SK-N-SH (cell line): ENCODE data around the gene USP12. TPM values are rescaled to one million over a fixed set of nuclear protein-coding genes. Genes with fewer than 3 reads are reported as not detected.
"Not testable (repeated sequence)": the region's sequence is repeated elsewhere in the genome, so short reads cannot be mapped to it uniquely, and the experiment has no call there.

ENCODE experiments used
- CTCF ChIA-PET: fragments of 300-600, 350-600 bp; formaldehyde crosslinking; extraction: SDS; loops from one replicate; lab custom pipeline; 2021; lab: Yijun Ruan, JAX
- POLR2A ChIA-PET: fragments of 350-600 bp; sonication (Branson Sonifier 250); formaldehyde crosslinking; extraction: SDS; loops from one replicate; lab custom pipeline; 2020; ENCODE audit warnings: antibody characterized with exemption, inconsistent platforms; lab: Yijun Ruan, JAX
- DNase-seq: peaks from one replicate; pipeline ENCODE4 v3.0.0; 2012
- H2AFZ ChIP-seq: fragments of 200-600 bp; sonication (generic); 2 replicates; pipeline ENCODE4 v1.8.1; 2016; ENCODE audit warnings: antibody characterized with exemption, mild to moderate bottlenecking, low read depth
- H3F3A ChIP-seq: fragments of 200-600 bp; sonication (generic); replicated peaks from 2 replicates; pipeline ENCODE3; 2016; ENCODE audit warnings: antibody characterized with exemption, mild to moderate bottlenecking; ENCODE audit not compliant: insufficient read depth
- H3K27ac ChIP-seq, 2 experiments: fragments of 200-500 bp in 1 of 2; fragments of 200-600 bp in 1 of 2; sonication (Bioruptor generic) in 1 of 2; sonication (generic), shearing (Covaris generic) in 1 of 2; 2 replicates each; pipeline versions ENCODE4 v1.5.1 to v1.6.1; 2014 to 2016; ENCODE audit warnings: low read depth in 2 of 2, inconsistent platforms in 1 of 2, low read length in 1 of 2, mild to moderate bottlenecking in 1 of 2, mixed read lengths in 1 of 2
- H3K27me3 ChIP-seq: fragments of 200-600 bp; sonication (generic), shearing (Covaris generic); 2 replicates; pipeline ENCODE4 v1.6.1; 2016; ENCODE audit warnings: mixed run types; ENCODE audit not compliant: insufficient read depth
- H3K36me3 ChIP-seq, 2 experiments: fragments of 200-500 bp in 1 of 2; fragments of 200-600 bp in 1 of 2; sonication (Bioruptor generic) in 1 of 2; sonication (generic) in 1 of 2; replicated peaks in 1 of 2; 2 replicates each; pipeline versions ENCODE3 to v1.5.1; 2014 to 2016; ENCODE audit warnings: low read length in 1 of 2, mild to moderate bottlenecking in 1 of 2; ENCODE audit not compliant: insufficient read depth in 2 of 2, control insufficient read depth in 1 of 2
- H3K4me1 ChIP-seq, 2 experiments: fragments of 200-500 bp in 1 of 2; fragments of 200-600 bp in 1 of 2; sonication (Bioruptor generic) in 1 of 2; sonication (generic), shearing (Covaris generic) in 1 of 2; 2 replicates each; pipeline versions ENCODE4 v1.5.1 to v1.6.1; 2014 to 2016; ENCODE audit warnings: low read depth in 1 of 2, low read length in 1 of 2, mixed run types in 1 of 2; ENCODE audit not compliant: insufficient read depth in 2 of 2, control insufficient read depth in 1 of 2
- H3K4me2 ChIP-seq: fragments of 200-600 bp; sonication (generic), shearing (Covaris generic); 2 replicates; pipeline ENCODE4 v1.6.1; 2017; ENCODE audit warnings: mixed run types
- H3K4me3 ChIP-seq, 2 experiments: fragments of 200-500 bp in 1 of 2; fragments of 200-600 bp in 1 of 2; sonication (Bioruptor generic) in 1 of 2; sonication (generic), shearing (Covaris generic) in 1 of 2; 2 replicates each; pipeline versions ENCODE4 v1.5.1 to v1.8.1; 2014 to 2016; ENCODE audit warnings: low read depth in 2 of 2, inconsistent platforms in 1 of 2, low read length in 1 of 2, mild to moderate bottlenecking in 1 of 2, mixed read lengths in 1 of 2, moderate library complexity in 1 of 2
- H3K79me2 ChIP-seq: fragments of 200-600 bp; sonication (generic); 2 replicates; pipeline ENCODE4 v1.8.1; 2017; ENCODE audit warnings: mild to moderate bottlenecking; ENCODE audit not compliant: insufficient read depth
- H3K9ac ChIP-seq: fragments of 200-600 bp; sonication (generic); 2 replicates; pipeline ENCODE4 v1.6.1; 2017; ENCODE audit warnings: mixed run types
- H3K9me2 ChIP-seq: fragments of 200-600 bp; sonication (generic); 2 replicates; pipeline ENCODE4 v1.6.1; 2017; ENCODE audit warnings: mixed run types
- H3K9me3 ChIP-seq: fragments of 200-600 bp; sonication (generic); 2 replicates; pipeline ENCODE4 v1.6.1; 2017; ENCODE audit warnings: mixed run types, mild to moderate bottlenecking, moderate library complexity
- H4K20me1 ChIP-seq: fragments of 200-600 bp; sonication (generic); 2 replicates; pipeline ENCODE4 v1.6.1; 2017; ENCODE audit warnings: mild to moderate bottlenecking, mixed run types; ENCODE audit not compliant: insufficient read depth
- ELF1 ChIP-seq: IDR thresholded peaks from 2 replicates; pipeline ENCODE4 v1.4.0; 2012
- EZH2phosphoT487 ChIP-seq: fragments of 200-600 bp; sonication (generic); IDR thresholded peaks from 2 replicates; pipeline ENCODE4 v1.6.1; 2017; ENCODE audit warnings: low read depth, mixed run types, mild to moderate bottlenecking, antibody characterized with exemption, moderate library complexity, borderline replicate concordance
- FOSL2 ChIP-seq: IDR thresholded peaks from 2 replicates; pipeline ENCODE4 v1.4.0; 2012; ENCODE audit warnings: low read depth, mild to moderate bottlenecking, moderate library complexity, borderline replicate concordance
- FOXM1 ChIP-seq: IDR thresholded peaks from 2 replicates; pipeline ENCODE4 v1.4.0; 2012; ENCODE audit warnings: low read depth, mild to moderate bottlenecking
- GABPA ChIP-seq: IDR thresholded peaks from 2 replicates; pipeline ENCODE4 v1.4.0; 2012; ENCODE audit warnings: low read depth, mild to moderate bottlenecking
- JUND ChIP-seq: IDR thresholded peaks from 2 replicates; pipeline ENCODE4 v1.4.0; 2012
- MEF2A ChIP-seq: IDR thresholded peaks from 2 replicates; pipeline ENCODE4 v1.4.0; 2012; ENCODE audit warnings: low read depth, borderline replicate concordance
- MXI1 ChIP-seq: IDR thresholded peaks from 2 replicates; pipeline ENCODE4 v1.6.1; 2012; ENCODE audit warnings: mild to moderate bottlenecking, low read depth, low read length, improper control_type of control experiment
- NFIC ChIP-seq: IDR thresholded peaks from 2 replicates; pipeline ENCODE4 v1.4.0; 2012; ENCODE audit warnings: borderline replicate concordance
- POLR2AphosphoS5 ChIP-seq: IDR thresholded peaks from 2 replicates; pipeline ENCODE4 v1.6.1; 2012; ENCODE audit warnings: low read depth, low read length
- RAD21 ChIP-seq: IDR thresholded peaks from 2 replicates; pipeline ENCODE4 v1.6.1; 2012; ENCODE audit warnings: mild to moderate bottlenecking, low read length
- RCOR1 ChIP-seq: fragments of 150-350 bp; IDR thresholded peaks from 2 replicates; pipeline ENCODE4 v1.6.1; 2017; ENCODE audit warnings: antibody characterized with exemption, low read length
- RFX5 ChIP-seq: IDR thresholded peaks from 2 replicates; pipeline ENCODE4 v1.6.1; 2012; ENCODE audit warnings: mild to moderate bottlenecking, improper control_type of control experiment, low read length
- TCF12 ChIP-seq: IDR thresholded peaks from 2 replicates; pipeline ENCODE4 v1.4.0; 2012
- WGBS: methylation state at CpG from one replicate; pipeline ENCODE4 v1.1.6; 2017; ENCODE audit warnings: low lambda C conversion rate; 5-methylcytosine and 5-hydroxymethylcytosine counted together
- polyA plus RNA-seq, 3 experiments: library from polyadenylated mRNA; depleted of rRNA; stranded (reverse); fragments of >200 nt; gene quantifications; 2 replicates each; pipeline ENCODE4 v1.2.3, GENCODE V29; 2012
- TF ChIP-seq, protein P1 (sequence below): fragments of 150-350 bp; IDR thresholded peaks from 2 replicates; pipeline ENCODE4 v1.6.1; 2017; ENCODE audit warnings: antibody characterized with exemption, low read length, low read depth, borderline replicate concordance
- TF ChIP-seq, protein P2 (sequence below): IDR thresholded peaks from 2 replicates; pipeline ENCODE4 v1.4.0; 2012; ENCODE audit warnings: low read depth
- TF ChIP-seq, protein P3 (sequence below): IDR thresholded peaks from 2 replicates; pipeline ENCODE4 v1.4.0; 2012; ENCODE audit warnings: low read depth, borderline replicate concordance
- TF ChIP-seq, protein P4 (sequence below): fragments of 150-350 bp; IDR thresholded peaks from 2 replicates; pipeline ENCODE4 v1.6.1; 2016; ENCODE audit warnings: mild to moderate bottlenecking, low read depth, low read length
- TF ChIP-seq, protein P5 (sequence below): IDR thresholded peaks from 2 replicates; pipeline ENCODE4; 2012

USP12 gene
- polyA plus RNA-seq, 1 of the 3 experiments (the other 2 are of a cell fraction), result 5.0 TPM

DNA sequence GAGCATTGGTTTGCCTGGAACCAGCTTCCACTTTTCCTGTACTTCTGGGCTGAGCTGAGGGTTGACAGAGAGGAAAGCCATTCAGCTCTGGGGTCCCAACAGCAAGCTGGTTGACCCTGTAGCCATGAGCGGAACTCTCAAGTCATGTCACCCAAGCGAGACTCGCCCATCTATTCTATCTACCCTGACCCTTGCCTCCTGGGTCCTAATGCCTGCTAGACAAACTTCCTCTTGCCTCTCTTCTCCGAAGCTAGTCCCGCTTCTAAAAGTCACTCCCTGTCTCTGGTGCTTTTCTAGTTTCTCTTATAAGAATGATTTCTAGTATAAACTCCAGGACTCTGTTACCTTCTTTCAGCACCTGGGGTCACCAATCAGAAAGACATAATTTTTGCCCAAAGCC, 41.8 kb upstream of the USP12 start:
- H3K79me2 ChIP-seq, DNase-seq, H3K9me2 ChIP-seq, H3K4me1 ChIP-seq, H2AFZ ChIP-seq, H3K27ac ChIP-seq, H3K4me3 ChIP-seq, H3K9ac ChIP-seq, H3K9me3 ChIP-seq, H4K20me1 ChIP-seq, CTCF ChIA-PET, H3F3A ChIP-seq, H3K27me3 ChIP-seq, H3K4me2 ChIP-seq, H3K36me3 ChIP-seq: not testable (repeated sequence)
- POLR2A ChIA-PET, result interaction anchor here (1.2 kb wide), 1 partner anchor 38 kb away, joined by 4 read pairs; the partner anchor contains the start of gene RPL21
- WGBS, result 89% methylated on average over 5 of the region's 5 CpGs

DNA sequence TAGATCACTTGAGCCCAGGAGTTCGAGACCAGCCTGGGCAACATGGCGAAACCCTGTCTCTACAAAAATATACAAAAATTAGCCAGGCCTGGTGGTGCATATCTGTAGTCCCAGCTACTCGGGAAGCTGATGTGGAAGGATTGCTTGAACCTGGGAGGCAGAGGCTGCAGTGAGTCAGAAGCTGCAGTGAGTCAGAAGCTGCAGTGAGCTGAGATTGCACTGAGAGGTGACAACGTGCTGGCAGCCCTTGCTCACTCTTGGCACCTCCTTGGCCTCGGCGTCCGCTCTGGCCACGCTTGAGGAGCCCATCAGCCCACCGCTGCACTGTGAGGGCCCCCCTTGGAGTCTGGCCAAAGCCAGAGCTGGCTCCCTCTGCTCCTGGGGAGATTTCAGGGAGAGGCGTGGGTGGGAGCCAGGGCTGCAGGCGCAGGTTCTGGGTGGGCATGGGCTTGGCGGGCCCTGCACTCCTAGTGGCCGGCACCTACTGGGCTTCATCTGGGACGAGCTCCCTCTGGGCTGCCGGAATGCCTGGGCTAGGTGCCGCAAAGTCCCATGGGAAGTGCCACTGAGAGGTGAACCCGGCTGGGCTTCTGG, 40.3 kb upstream of the USP12 start:
- CTCF ChIA-PET, result no interaction called here
- no peaks in the 10 kb centered on the region for H3K4me1 ChIP-seq

DNA sequence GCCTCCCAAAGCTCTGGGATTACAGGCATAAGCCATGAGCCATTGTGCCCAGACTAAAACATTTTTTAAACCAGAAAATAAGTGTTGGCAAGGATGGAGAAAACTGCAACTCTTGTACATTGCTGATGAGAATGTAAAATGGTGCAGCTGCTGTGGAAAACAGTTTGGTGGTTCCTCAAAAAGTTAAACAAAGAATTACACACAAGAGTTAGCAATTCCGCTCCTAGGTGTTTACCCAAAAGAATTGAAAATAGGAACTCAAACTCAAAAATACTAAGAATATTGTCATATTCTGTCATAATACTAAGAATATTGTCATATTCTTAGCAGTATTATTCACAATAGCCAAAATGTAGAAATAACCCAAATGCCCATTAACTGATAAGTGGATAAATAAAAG, 39.7 kb upstream of the USP12 start:
- ChIA-PET CTCF (no interaction called here), POLR2A (no interaction called here)
- no peaks in the 10 kb centered on the region for H4K20me1 ChIP-seq
- H3K9me2 ChIP-seq, result no peaks in the 10 kb centered on the region
- peak overlapping the region in 1 of 2 experiments; percentile 6; a peak in 1 of 4 replicates for H3K4me3 ChIP-seq
- H3K79me2 ChIP-seq, result no peaks in the 10 kb centered on the region
- H3K27me3 ChIP-seq, result no peaks in the 10 kb centered on the region
- no peak for DNase-seq
- H3K9me3 ChIP-seq, result no peaks in the 10 kb centered on the region
- no peak overlapping the region for H3K9ac ChIP-seq
- H3K36me3 ChIP-seq, result no peaks in the 10 kb centered on the region
- no peak overlapping the region for H3K4me2 ChIP-seq
- no peaks in the 10 kb centered on the region for H3K4me1 ChIP-seq
- no peaks in the 10 kb centered on the region for H3F3A ChIP-seq
- H2AFZ ChIP-seq, result no peak overlapping the region
- H3K27ac ChIP-seq, result no peak overlapping the region
- 92% methylated on average over 1 of the region's 1 CpG for WGBS
- TF ChIP-seq FOXM1 (no peak), RFX5 (no peak), MXI1 (no peak), ELF1 (no peak), RAD21 (no peak)
- TF ChIP-seq, protein P1, sequence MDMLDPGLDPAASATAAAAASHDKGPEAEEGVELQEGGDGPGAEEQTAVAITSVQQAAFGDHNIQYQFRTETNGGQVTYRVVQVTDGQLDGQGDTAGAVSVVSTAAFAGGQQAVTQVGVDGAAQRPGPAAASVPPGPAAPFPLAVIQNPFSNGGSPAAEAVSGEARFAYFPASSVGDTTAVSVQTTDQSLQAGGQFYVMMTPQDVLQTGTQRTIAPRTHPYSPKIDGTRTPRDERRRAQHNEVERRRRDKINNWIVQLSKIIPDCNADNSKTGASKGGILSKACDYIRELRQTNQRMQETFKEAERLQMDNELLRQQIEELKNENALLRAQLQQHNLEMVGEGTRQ, result no peak
- TF ChIP-seq, protein P2, sequence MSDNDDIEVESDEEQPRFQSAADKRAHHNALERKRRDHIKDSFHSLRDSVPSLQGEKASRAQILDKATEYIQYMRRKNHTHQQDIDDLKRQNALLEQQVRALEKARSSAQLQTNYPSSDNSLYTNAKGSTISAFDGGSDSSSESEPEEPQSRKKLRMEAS, result no peak
- TF ChIP-seq, protein P3, sequence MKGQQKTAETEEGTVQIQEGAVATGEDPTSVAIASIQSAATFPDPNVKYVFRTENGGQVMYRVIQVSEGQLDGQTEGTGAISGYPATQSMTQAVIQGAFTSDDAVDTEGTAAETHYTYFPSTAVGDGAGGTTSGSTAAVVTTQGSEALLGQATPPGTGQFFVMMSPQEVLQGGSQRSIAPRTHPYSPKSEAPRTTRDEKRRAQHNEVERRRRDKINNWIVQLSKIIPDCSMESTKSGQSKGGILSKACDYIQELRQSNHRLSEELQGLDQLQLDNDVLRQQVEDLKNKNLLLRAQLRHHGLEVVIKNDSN, result no peak
- TF ChIP-seq, protein P4, sequence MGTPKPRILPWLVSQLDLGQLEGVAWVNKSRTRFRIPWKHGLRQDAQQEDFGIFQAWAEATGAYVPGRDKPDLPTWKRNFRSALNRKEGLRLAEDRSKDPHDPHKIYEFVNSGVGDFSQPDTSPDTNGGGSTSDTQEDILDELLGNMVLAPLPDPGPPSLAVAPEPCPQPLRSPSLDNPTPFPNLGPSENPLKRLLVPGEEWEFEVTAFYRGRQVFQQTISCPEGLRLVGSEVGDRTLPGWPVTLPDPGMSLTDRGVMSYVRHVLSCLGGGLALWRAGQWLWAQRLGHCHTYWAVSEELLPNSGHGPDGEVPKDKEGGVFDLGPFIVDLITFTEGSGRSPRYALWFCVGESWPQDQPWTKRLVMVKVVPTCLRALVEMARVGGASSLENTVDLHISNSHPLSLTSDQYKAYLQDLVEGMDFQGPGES, result no peak

More for the DNA sequence above, 40.3 kb upstream of the USP12 start:
- H3K79me2 ChIP-seq, result no peaks in the 10 kb centered on the region
- H3K27ac ChIP-seq, result no peak overlapping the region
- WGBS, result 30% methylated on average over 15 of the region's 17 CpGs
- no peaks in the 10 kb centered on the region for H4K20me1 ChIP-seq
- H3K4me3 ChIP-seq, result peak overlapping the region in 1 of 2 experiments; percentile 6; a peak in 1 of 4 replicates
- H3K9ac ChIP-seq, result no peak overlapping the region
- H3K27me3 ChIP-seq, result no peaks in the 10 kb centered on the region
- POLR2A ChIA-PET, result interaction anchor here (1.2 kb wide), 1 partner anchor 39 kb away, joined by 4 read pairs; the partner anchor contains the start of gene RPL21
- DNase-seq, result no peak
- H3K36me3 ChIP-seq, result no peaks in the 10 kb centered on the region
- no peak overlapping the region for H3K4me2 ChIP-seq
- H3K9me3 ChIP-seq, result no peaks in the 10 kb centered on the region
- TF ChIP-seq GABPA (no peak), NFIC (peak; percentile 29; the same call in 1 of the 2 replicates), RCOR1 (no peak), FOSL2 (peak; percentile 68; the same call in 1 of the 2 replicates), TCF12 (0 out of 2 replicates have a peak, but pooled peaks have one; percentile 8), EZH2phosphoT487 (no peak), JUND (peak; percentile 51), POLR2AphosphoS5 (no peak), MEF2A (no peak)
- TF ChIP-seq, protein P2, result peak; percentile 39; the same call in 1 of the 2 replicates
- TF ChIP-seq, protein P5, sequence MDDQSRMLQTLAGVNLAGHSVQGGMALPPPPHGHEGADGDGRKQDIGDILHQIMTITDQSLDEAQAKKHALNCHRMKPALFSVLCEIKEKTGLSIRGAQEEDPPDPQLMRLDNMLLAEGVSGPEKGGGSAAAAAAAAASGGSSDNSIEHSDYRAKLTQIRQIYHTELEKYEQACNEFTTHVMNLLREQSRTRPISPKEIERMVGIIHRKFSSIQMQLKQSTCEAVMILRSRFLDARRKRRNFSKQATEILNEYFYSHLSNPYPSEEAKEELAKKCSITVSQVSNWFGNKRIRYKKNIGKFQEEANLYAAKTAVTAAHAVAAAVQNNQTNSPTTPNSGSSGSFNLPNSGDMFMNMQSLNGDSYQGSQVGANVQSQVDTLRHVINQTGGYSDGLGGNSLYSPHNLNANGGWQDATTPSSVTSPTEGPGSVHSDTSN, result 0 out of 2 replicates have a peak, but pooled peaks have one; percentile 35
- H2AFZ ChIP-seq, result 0 out of 2 replicates have a peak overlapping the region, but pooled peaks have one; percentile 6
- no peaks in the 10 kb centered on the region for H3F3A ChIP-seq
- no peaks in the 10 kb centered on the region for H3K9me2 ChIP-seq
